ENCODE data around the gene RBBP9. TPM values are rescaled to one million over a fixed set of nuclear protein-coding genes. Genes with fewer than 3 reads are reported as not detected.
"Not testable (repeated sequence)": the region's sequence is repeated elsewhere in the genome, so short reads cannot be mapped to it uniquely, and the experiment has no call there.

RBBP9 gene
- total and polyA plus RNA-seq, 4 experiments from 2014 or later: 8.4 to 9.2 (median 9.0) TPM

- Mint-ChIP-seq H3K27me3 (peaks cover 3% of the 10 kb centered on the region in 2 donors), H3K27ac (peak overlapping the region; percentile 95 to 100 (median 100)), H3K36me3 (peaks cover 18 to 40% of the 10 kb centered on the region in 2 donors), H3K9me3 (peaks cover 0 to 2% (median 0%) of the 10 kb centered on the region in 8 donors), H3K4me1 (peaks cover 24 to 47% (median 39%) of the 10 kb centered on the region in 4 donors), H3K4me3 (peak overlapping the region; percentile 99 to 100 (median 100))
- ChIA-PET CTCF (ENCODE audit: partially characterized antibody) (interaction anchor here (0.7 to 3.3 kb wide), 7 partner anchors 10 to 287 kb away, joined by 3 to 27 read pairs (median 5); partner anchors contain the start of genes DZANK1, POLR3F, RBBP9 and ZNF133), POLR2A (ENCODE audit: partially characterized antibody) (interaction anchor here (0.8 to 5.6 kb wide), 19 partner anchors 10 to 1546 kb away, joined by 3 to 153 read pairs (median 7); partner anchors contain the start of genes CFAP61, CRNKL1, DTD1 and DZANK1)
- Histone ChIP-seq H3K36me3 (ENCODE audit: insufficient read depth, low read length) (peaks cover 16% of the 10 kb centered on the region), H3K27ac (ENCODE audit: low read depth, low read length) (peak overlapping the region; percentile 87), H3K9me3 (ENCODE audit: control insufficient read depth in 1 of 2, low read length in 2 of 2) (no peaks in the 10 kb centered on the region), H3K27me3 (ENCODE audit: insufficient read depth, low read length) (no peaks in the 10 kb centered on the region), H3K4me1 (ENCODE audit: insufficient read depth, low read length) (peaks cover 22% of the 10 kb centered on the region), H3K4me3 (ENCODE audit: low read length in 2 of 2) (peak overlapping the region; percentile 78 to 82)
- DNase-seq: peak in 1 of 5 donors; percentile 56
- intact Hi-C loops (cut with micrococcal nuclease): loop anchor here (1.0 to 2.0 kb wide), 9 partner anchors 9 to 824 kb away; partner anchors contain the start of genes DZANK1, KAT14, PET117 and POLR3F
Measured at GRCh38 chr20:18506744-18507143, 9.7 kb upstream of the RBBP9 start.

DNA sequence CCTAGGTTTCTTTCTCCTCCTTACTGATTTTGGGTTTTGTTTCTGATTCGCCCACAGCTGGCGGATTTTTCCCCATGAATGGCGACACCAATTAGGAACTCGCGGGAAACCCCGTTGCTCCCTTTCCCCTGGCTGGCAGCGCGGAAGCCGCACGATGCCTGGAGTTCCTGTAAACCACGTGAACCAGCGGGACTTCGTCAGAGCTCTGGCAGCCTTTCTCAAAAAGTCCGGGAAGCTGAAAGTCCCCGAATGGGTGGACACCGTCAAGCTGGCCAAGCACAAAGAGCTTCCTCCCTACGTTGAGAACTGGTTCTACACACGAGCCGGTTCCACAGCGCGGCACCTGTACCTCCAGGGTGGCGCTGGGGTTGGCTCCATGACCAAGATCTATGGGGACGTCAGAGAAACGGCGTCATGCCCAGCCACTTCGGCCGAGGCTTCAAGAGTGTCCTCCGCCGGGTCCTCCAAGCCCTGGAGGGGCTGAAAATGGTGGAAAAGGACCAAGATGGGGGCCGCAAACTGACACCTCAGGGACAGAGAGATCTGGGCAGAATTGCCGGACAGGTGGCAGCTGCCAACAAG, 7.5 kb upstream of the RBBP9 start:
- peaks cover 0 to 2% (median 0%) of the 10 kb centered on the region in 8 donors for H3K9me3 Mint-ChIP-seq
- peak overlapping the region in 2 of 7 donors; percentile 8 to 19 for H3K27ac Mint-ChIP-seq
- CTCF ChIA-PET (ENCODE audit: partially characterized antibody): no interaction called here
- peaks cover 3 to 4% of the 10 kb centered on the region in 2 donors for H3K27me3 Mint-ChIP-seq
- H3K27me3 ChIP-seq (ENCODE audit: insufficient read depth, low read length): no peaks in the 10 kb centered on the region
- no peak overlapping the region for H3K27ac ChIP-seq (ENCODE audit: low read depth, low read length)
- peak overlapping the region in 1 of 8 donors; percentile 11 for H3K4me3 Mint-ChIP-seq
- intact Hi-C loops (cut with micrococcal nuclease): no loop called here
- no peak overlapping the region for H3K4me3 ChIP-seq (ENCODE audit: low read length in 2 of 2)
- no peak for DNase-seq
- H3K36me3 Mint-ChIP-seq: peaks cover 0 to 20% of the 10 kb centered on the region in 2 donors
- H3K4me1 Mint-ChIP-seq: peaks cover 17 to 29% (median 23%) of the 10 kb centered on the region in 4 donors
- no peaks in the 10 kb centered on the region for H3K36me3 ChIP-seq (ENCODE audit: insufficient read depth, low read length)
- peaks cover 22% of the 10 kb centered on the region for H3K4me1 ChIP-seq (ENCODE audit: insufficient read depth, low read length)
- no peaks in the 10 kb centered on the region for H3K9me3 ChIP-seq (ENCODE audit: control insufficient read depth in 1 of 2, low read length in 2 of 2)
- POLR2A ChIA-PET (ENCODE audit: partially characterized antibody): interaction anchor here (1.1 to 4.5 kb wide), 2 partner anchors 7 to 37 kb away, joined by 3 to 153 read pairs; partner anchors contain the start of genes POLR3F and RBBP9

GRCh38 chr20:18501672-18502071, 4.6 kb upstream of the RBBP9 start:
- H3K4me1 ChIP-seq (ENCODE audit: insufficient read depth, low read length); intact Hi-C loops (cut with micrococcal nuclease); POLR2A ChIA-PET (ENCODE audit: partially characterized antibody); H3K27ac Mint-ChIP-seq; CTCF ChIA-PET (ENCODE audit: partially characterized antibody); H3K36me3 Mint-ChIP-seq; H3K27ac ChIP-seq (ENCODE audit: low read depth, low read length); H3K27me3 Mint-ChIP-seq; DNase-seq; H3K36me3 ChIP-seq (ENCODE audit: insufficient read depth, low read length); H3K4me3 ChIP-seq (ENCODE audit: low read length in 2 of 2); H3K9me3 Mint-ChIP-seq; H3K27me3 ChIP-seq (ENCODE audit: insufficient read depth, low read length); H3K9me3 ChIP-seq (ENCODE audit: control insufficient read depth in 1 of 2, low read length in 2 of 2): not testable (repeated sequence)
- Mint-ChIP-seq H3K4me3 (peak overlapping the region in 1 of 8 donors; percentile 2), H3K4me1 (peaks cover 1 to 11% (median 6%) of the 10 kb centered on the region in 4 donors)

DNA sequence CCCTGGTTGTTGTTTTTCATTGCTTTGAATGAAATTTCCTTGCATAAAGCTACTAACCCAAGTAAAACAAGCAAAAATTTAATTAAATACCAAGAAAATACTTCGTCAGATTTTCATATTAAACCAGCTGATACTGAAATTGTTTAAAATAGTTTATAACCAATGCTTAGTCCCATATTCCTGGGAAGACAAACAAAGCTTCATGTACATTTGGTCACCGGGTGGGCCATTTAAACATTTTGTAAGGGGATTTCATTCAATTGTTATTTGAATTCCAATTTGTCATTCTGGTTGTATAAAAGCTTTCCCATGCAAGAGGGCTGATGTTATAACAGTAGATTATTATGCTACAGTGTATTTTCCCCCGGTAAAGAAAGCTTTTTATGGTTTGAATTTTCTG, 578 bp upstream of the RBBP9 start:
- H3K36me3 ChIP-seq (ENCODE audit: insufficient read depth, low read length): peaks cover 7% of the 10 kb centered on the region
- no peaks in the 10 kb centered on the region for H3K27me3 ChIP-seq (ENCODE audit: insufficient read depth, low read length)
- intact Hi-C loops (cut with micrococcal nuclease): loop anchor here (1.0 kb wide), 3 partner anchors 10 to 91 kb away; partner anchors contain the start of genes DTD1, DZANK1, POLR3F and SEC23B
- Mint-ChIP-seq H3K36me3 (peaks cover 8 to 10% of the 10 kb centered on the region in 2 donors), H3K27me3 (peaks cover 3 to 4% of the 10 kb centered on the region in 2 donors), H3K9me3 (no peaks in the 10 kb centered on the region), H3K4me1 (peaks cover 9 to 21% (median 15%) of the 10 kb centered on the region in 4 donors), H3K4me3 (peak overlapping the region; percentile 95 to 98 (median 97)), H3K27ac (peak overlapping the region; percentile 81 to 98 (median 96))
- H3K4me1 ChIP-seq (ENCODE audit: insufficient read depth, low read length): peaks cover 13% of the 10 kb centered on the region
- POLR2A ChIA-PET (ENCODE audit: partially characterized antibody): interaction anchor here (0.6 to 4.5 kb wide), 6 partner anchors 9 to 502 kb away, joined by 3 to 153 read pairs (median 5); partner anchors contain the start of genes DZANK1, POLR3F, SEC23B and SMIM26
- CTCF ChIA-PET (ENCODE audit: partially characterized antibody): interaction anchor here (1.2 to 2.9 kb wide), 3 partner anchors 9 to 85 kb away, joined by 3 to 27 read pairs (median 4); partner anchors contain the start of gene SEC23B
- DNase-seq: no peak
- H3K4me3 ChIP-seq (ENCODE audit: low read length in 2 of 2): no peak overlapping the region
- peak overlapping the region; percentile 69 for H3K27ac ChIP-seq (ENCODE audit: low read depth, low read length)
- no peaks in the 10 kb centered on the region for H3K9me3 ChIP-seq (ENCODE audit: control insufficient read depth in 1 of 2, low read length in 2 of 2)

DNA sequence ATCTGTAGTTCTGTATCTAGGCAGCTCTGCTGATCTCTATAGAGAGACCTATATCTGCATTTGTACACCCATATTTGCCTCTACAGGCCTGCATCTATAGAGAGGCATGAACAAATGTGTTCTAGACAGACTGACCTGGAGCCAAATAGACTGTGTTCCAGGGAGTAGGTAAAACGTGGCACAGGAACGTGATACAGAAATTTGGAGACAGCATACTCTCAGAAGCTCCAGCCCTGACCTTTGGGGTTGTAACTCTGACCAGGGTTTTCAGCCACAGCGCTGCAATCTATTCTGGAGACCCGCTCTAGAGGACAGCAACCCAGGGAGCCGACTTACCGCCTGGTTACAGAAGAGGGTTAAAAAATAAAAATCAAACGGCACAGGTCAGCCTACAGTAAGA, 983 bp downstream of the RBBP9 start:
- DNase-seq: no peak
- peak overlapping the region; percentile 1 to 98 (median 81) for H3K27ac Mint-ChIP-seq
- no peaks in the 10 kb centered on the region for H3K9me3 Mint-ChIP-seq
- H3K27ac ChIP-seq (ENCODE audit: low read depth, low read length): peak overlapping the region; percentile 69
- H3K4me1 Mint-ChIP-seq: peaks cover 9 to 21% (median 15%) of the 10 kb centered on the region in 4 donors
- ChIA-PET POLR2A (ENCODE audit: partially characterized antibody) (interaction anchor here (1.2 to 4.5 kb wide), 5 partner anchors 11 to 298 kb away, joined by 3 to 153 read pairs (median 7); partner anchors contain the start of genes DZANK1, POLR3F and SEC23B), CTCF (ENCODE audit: partially characterized antibody) (interaction anchor here (2.9 kb wide), 1 partner anchor 11 kb away, joined by 27 read pairs; the partner anchor contains the start of gene SEC23B)
- no peaks in the 10 kb centered on the region for H3K27me3 ChIP-seq (ENCODE audit: insufficient read depth, low read length)
- no peaks in the 10 kb centered on the region for H3K27me3 Mint-ChIP-seq
- H3K4me1 ChIP-seq (ENCODE audit: insufficient read depth, low read length): peaks cover 13% of the 10 kb centered on the region
- peaks cover 8 to 20% of the 10 kb centered on the region in 2 donors for H3K36me3 Mint-ChIP-seq
- H3K4me3 ChIP-seq (ENCODE audit: low read length in 2 of 2): no peak overlapping the region
- intact Hi-C loops (cut with micrococcal nuclease): no loop called here
- no peaks in the 10 kb centered on the region for H3K9me3 ChIP-seq (ENCODE audit: control insufficient read depth in 1 of 2, low read length in 2 of 2)
- H3K36me3 ChIP-seq (ENCODE audit: insufficient read depth, low read length): peaks cover 7% of the 10 kb centered on the region
- peak overlapping the region; percentile 95 to 98 (median 97) for H3K4me3 Mint-ChIP-seq

DNA sequence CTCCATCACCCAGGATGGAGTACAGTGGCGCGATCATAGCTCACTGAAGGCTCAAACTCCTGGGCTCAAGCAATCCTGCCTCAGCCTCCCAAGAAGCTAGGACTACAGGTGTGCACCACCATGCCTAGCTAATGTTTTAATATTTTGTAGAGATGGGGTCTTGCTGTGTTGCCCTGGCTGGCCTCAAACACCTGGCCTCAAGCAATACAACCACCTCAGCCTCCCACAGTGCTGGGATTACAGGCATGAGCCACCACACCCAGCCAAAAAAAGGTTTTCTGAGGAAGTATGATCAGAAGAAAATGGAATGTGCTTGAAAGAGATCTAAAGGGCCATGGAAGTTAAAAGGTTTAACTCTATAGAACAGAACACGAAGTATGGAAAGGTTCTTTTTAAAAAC, 8.7 kb downstream of the RBBP9 start:
- DNase-seq: no peak
- CTCF ChIA-PET (ENCODE audit: partially characterized antibody): no interaction called here
- POLR2A ChIA-PET (ENCODE audit: partially characterized antibody): no interaction called here
- no peak overlapping the region for H3K27ac Mint-ChIP-seq
- H3K4me1 Mint-ChIP-seq: peaks cover 0 to under 1% (median 0%) of the 10 kb centered on the region in 4 donors
- Histone ChIP-seq H3K36me3 (ENCODE audit: insufficient read depth, low read length) (peaks cover 12% of the 10 kb centered on the region), H3K27ac (ENCODE audit: low read depth, low read length) (no peak overlapping the region), H3K27me3 (ENCODE audit: insufficient read depth, low read length) (no peaks in the 10 kb centered on the region), H3K9me3 (ENCODE audit: control insufficient read depth in 1 of 2, low read length in 2 of 2) (no peaks in the 10 kb centered on the region), H3K4me1 (ENCODE audit: insufficient read depth, low read length) (no peaks in the 10 kb centered on the region), H3K4me3 (ENCODE audit: low read length in 2 of 2) (no peak overlapping the region)
- H3K4me3 Mint-ChIP-seq: no peak overlapping the region
- intact Hi-C loops (cut with micrococcal nuclease): no loop called here
- H3K9me3 Mint-ChIP-seq: no peaks in the 10 kb centered on the region
- H3K36me3 Mint-ChIP-seq: peaks cover 28 to 65% of the 10 kb centered on the region in 2 donors
- no peaks in the 10 kb centered on the region for H3K27me3 Mint-ChIP-seq

DNA sequence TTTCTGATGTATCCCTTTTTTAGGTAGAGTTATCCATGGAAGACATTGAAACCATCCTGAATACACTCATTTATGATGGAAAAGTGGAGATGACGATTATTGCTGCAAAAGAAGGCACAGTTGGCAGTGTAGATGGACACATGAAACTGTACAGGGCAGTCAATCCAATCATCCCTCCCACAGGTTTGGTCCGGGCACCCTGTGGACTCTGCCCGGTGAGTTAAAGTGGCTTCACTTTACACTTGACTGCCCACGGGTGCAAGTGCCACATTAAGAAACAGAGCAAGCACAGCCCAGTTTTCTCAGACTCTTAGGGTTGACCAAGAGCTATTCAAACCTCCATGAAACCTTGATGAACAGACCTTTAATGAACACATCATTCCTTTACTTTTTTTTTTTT, 15.4 kb downstream of the RBBP9 start:
- Histone ChIP-seq H3K4me3 (ENCODE audit: low read length in 2 of 2) (no peak overlapping the region), H3K4me1 (ENCODE audit: insufficient read depth, low read length) (no peaks in the 10 kb centered on the region), H3K36me3 (ENCODE audit: insufficient read depth, low read length) (peaks cover 26% of the 10 kb centered on the region), H3K27me3 (ENCODE audit: insufficient read depth, low read length) (no peaks in the 10 kb centered on the region), H3K9me3 (ENCODE audit: control insufficient read depth in 1 of 2, low read length in 2 of 2) (no peaks in the 10 kb centered on the region), H3K27ac (ENCODE audit: low read depth, low read length) (no peak overlapping the region)
- Mint-ChIP-seq H3K27me3 (no peaks in the 10 kb centered on the region), H3K27ac (no peak overlapping the region), H3K4me3 (peak overlapping the region in 1 of 8 donors; percentile 26), H3K4me1 (no peaks in the 10 kb centered on the region), H3K36me3 (peaks cover 29 to 70% of the 10 kb centered on the region in 2 donors), H3K9me3 (no peaks in the 10 kb centered on the region)
- ChIA-PET CTCF (ENCODE audit: partially characterized antibody) (no interaction called here), POLR2A (ENCODE audit: partially characterized antibody) (interaction anchor here (1.1 kb wide), 1 partner anchor 14 kb away, joined by 7 read pairs; the partner anchor contains the start of genes DZANK1 and POLR3F)
- DNase-seq: no peak
- intact Hi-C loops (cut with micrococcal nuclease): no loop called here
